ENCODE measurements around the gene LRRC10B.

LRRC10B gene

GRCh38 chr11:61509043-61510029, 787 bp downstream of the LRRC10B start:
- peak; percentile 84 for DNase-seq (ENCODE audit: low spot score)

GRCh38 chr11:61510166-61510919, 1.8 kb downstream of the LRRC10B start:
- no peak for DNase-seq (ENCODE audit: low spot score)

GRCh38 chr11:61510974-61511373, 2.4 kb downstream of the LRRC10B start:
- no peak for DNase-seq (ENCODE audit: low spot score)

- no peak for DNase-seq (ENCODE audit: low spot score)
Measured at GRCh38 chr11:61511383-61511782, 2.8 kb downstream of the LRRC10B start.

GRCh38 chr11:61512435-61512834, 3.9 kb downstream of the LRRC10B start:
- no peak for DNase-seq (ENCODE audit: low spot score)

GRCh38 chr11:61513143-61513765, 4.7 kb downstream of the LRRC10B start:
- DNase-seq (ENCODE audit: low spot score): no peak

- DNase-seq (ENCODE audit: low spot score): no peak
Measured at GRCh38 chr11:61514050-61514917, 5.7 kb downstream of the LRRC10B start.

- DNase-seq (ENCODE audit: low spot score): no peak
Measured at GRCh38 chr11:61515686-61516085, 7.1 kb downstream of the LRRC10B start.

GRCh38 chr11:61516191-61516590, 7.6 kb downstream of the LRRC10B start:
- no peak for DNase-seq (ENCODE audit: low spot score)

- peak; percentile 75 for DNase-seq (ENCODE audit: low spot score)
Measured at GRCh38 chr11:61516675-61517572, 8.4 kb downstream of the LRRC10B start.

GRCh38 chr11:61518032-61518795, 9.7 kb downstream of the LRRC10B start:
- DNase-seq (ENCODE audit: low spot score): no peak

- DNase-seq (ENCODE audit: low spot score): no peak
Measured at GRCh38 chr11:61522881-61523280, 14.3 kb downstream of the LRRC10B start.

GRCh38 chr11:61524446-61524845, 15.9 kb downstream of the LRRC10B start:
- no peak for DNase-seq (ENCODE audit: low spot score)

- no peak for DNase-seq (ENCODE audit: low spot score)
Measured at GRCh38 chr11:61524963-61525587, 16.5 kb downstream of the LRRC10B start.

- no peak for DNase-seq (ENCODE audit: low spot score)
Measured at GRCh38 chr11:61526229-61526628, 17.7 kb downstream of the LRRC10B start.

GRCh38 chr11:61526956-61527731, 18.6 kb downstream of the LRRC10B start:
- no peak for DNase-seq (ENCODE audit: low spot score)

- DNase-seq (ENCODE audit: low spot score): no peak
Measured at GRCh38 chr11:61528114-61528513, 19.6 kb downstream of the LRRC10B start.

- no peak for DNase-seq (ENCODE audit: low spot score)
Measured at GRCh38 chr11:61529537-61530225, 21.1 kb downstream of the LRRC10B start.

Measured in AG08395 (cell line).